GM12878 (cell line): ENCODE measurements around the gene SETD7.

Experiments used
- DPF2 ChIP-seq: fragments of 450-650 bp; IDR thresholded peaks from 2 replicates; pipeline ENCODE4 v1.6.1; 2017; ENCODE audit warnings: mild to moderate bottlenecking
- EED ChIP-seq: sonication (generic); IDR thresholded peaks from 2 replicates; pipeline ENCODE4 v1.6.1; 2016; ENCODE audit warnings: antibody characterized with exemption, low read depth
- MXI1 ChIP-seq: fragments of 150-350 bp; IDR thresholded peaks from 2 replicates; pipeline ENCODE4 v1.6.1; 2011; ENCODE audit warnings: low read depth, mild to moderate bottlenecking, inconsistent platforms, low read length, improper control_type of control experiment
- MYC ChIP-seq: IDR thresholded peaks from 2 replicates; pipeline ENCODE4 v1.6.1; 2011; ENCODE audit warnings: mild to moderate bottlenecking, low read length, moderate library complexity, inconsistent platforms; ENCODE audit not compliant: insufficient read depth, insufficient replicate concordance, insufficient read length, severe bottlenecking
- SP1 ChIP-seq: IDR thresholded peaks from one replicate; pipeline ENCODE4 v1.6.1; 2011; ENCODE audit warnings: low read depth, low read length
- TF ChIP-seq, protein P1 (sequence below), 3 experiments: IDR thresholded peaks in 2 of 3; conservative IDR thresholded peaks in 1 of 3; 2 replicates each; pipeline ENCODE4 v1.5.1; 2011; ENCODE audit warnings: low read depth in 3 of 3, low read length in 3 of 3, mild to moderate bottlenecking in 3 of 3, control low read depth in 2 of 3, moderate library complexity in 2 of 3, inconsistent platforms in 1 of 3, mixed read lengths in 1 of 3; ENCODE audit not compliant: control insufficient read depth in 2 of 3, insufficient read depth in 1 of 3; ENCODE audit errors: extremely low read depth in 1 of 3

DNA sequence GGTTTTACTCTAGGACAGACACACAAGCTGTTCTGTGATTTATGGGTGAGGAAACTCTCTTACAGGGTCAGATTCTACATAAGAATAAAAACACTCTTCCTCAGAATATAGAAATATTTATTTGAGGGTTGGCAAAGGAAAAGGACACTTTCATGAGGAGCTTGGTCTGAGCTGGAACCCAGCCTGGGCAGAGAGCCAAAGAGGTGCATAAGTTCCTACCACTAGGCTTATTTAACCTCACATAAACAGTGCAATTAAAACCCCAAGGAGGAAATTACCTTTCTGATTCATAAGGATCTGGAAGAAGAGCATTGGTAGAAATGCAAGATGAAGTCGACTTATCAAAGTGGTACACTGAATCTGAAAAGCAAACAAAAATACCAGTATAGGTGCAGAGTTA, 32.9 kb downstream of the SETD7 start:
- TF ChIP-seq MXI1 = no peak
- TF ChIP-seq, protein P1, sequence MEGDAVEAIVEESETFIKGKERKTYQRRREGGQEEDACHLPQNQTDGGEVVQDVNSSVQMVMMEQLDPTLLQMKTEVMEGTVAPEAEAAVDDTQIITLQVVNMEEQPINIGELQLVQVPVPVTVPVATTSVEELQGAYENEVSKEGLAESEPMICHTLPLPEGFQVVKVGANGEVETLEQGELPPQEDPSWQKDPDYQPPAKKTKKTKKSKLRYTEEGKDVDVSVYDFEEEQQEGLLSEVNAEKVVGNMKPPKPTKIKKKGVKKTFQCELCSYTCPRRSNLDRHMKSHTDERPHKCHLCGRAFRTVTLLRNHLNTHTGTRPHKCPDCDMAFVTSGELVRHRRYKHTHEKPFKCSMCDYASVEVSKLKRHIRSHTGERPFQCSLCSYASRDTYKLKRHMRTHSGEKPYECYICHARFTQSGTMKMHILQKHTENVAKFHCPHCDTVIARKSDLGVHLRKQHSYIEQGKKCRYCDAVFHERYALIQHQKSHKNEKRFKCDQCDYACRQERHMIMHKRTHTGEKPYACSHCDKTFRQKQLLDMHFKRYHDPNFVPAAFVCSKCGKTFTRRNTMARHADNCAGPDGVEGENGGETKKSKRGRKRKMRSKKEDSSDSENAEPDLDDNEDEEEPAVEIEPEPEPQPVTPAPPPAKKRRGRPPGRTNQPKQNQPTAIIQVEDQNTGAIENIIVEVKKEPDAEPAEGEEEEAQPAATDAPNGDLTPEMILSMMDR (IDR thresholded peaks at IDR 0.05 in 2 of 3, conservative IDR thresholded peaks at IDR 0.05 in 1 of 3; ENCODE audit: control insufficient read depth in 2 of 3, extremely low read depth in 1 of 3, insufficient read depth in 1 of 3, low read depth in 3 of 3, low read length in 3 of 3) = no peak
- TF ChIP-seq EED = no peak
- TF ChIP-seq MYC = no peak
- TF ChIP-seq DPF2 = no peak
- no peak for TF ChIP-seq SP1
